MCF 10A (cell line): ENCODE data around the gene RARG. TPM values are rescaled to one million over a fixed set of nuclear protein-coding genes. Genes with fewer than 3 reads are reported as not detected.

Source experiments
- BruUV-seq: library from RNA; stranded (reverse); fragments of 400-500 nt; replicated peaks from 2 replicates; lab custom pipeline; 2021; lab: Mats Ljungman, UMichigan
- CTCF ChIA-PET: fragments of 300-600 bp; sonication (Branson Sonifier 250); formaldehyde crosslinking; extraction: SDS; loops from one replicate; lab custom pipeline; 2021; ENCODE audit warnings: antibody characterized with exemption, inconsistent platforms; lab: Yijun Ruan, JAX
- POLR2A ChIA-PET: fragments of 300-600, 350-650 bp; sonication (Branson Sonifier 250); formaldehyde crosslinking; extraction: SDS; loops from one replicate; lab custom pipeline; 2020; ENCODE audit warnings: antibody characterized with exemption, inconsistent platforms; lab: Yijun Ruan, JAX
- DNase-seq: peaks from one replicate; pipeline ENCODE4 v3.0.0-alpha.2; 2018; ENCODE audit not compliant: unreplicated experiment
- H3K27ac Mint-ChIP-seq: one replicate; pipeline ENCODE4 v1.8.0; 2022; ENCODE audit warnings: mild to moderate bottlenecking, low read depth, mixed read lengths; ENCODE audit not compliant: unreplicated experiment
- H3K27me3 Mint-ChIP-seq: one replicate; pipeline ENCODE4 v1.8.0; 2022; ENCODE audit warnings: mixed read lengths; ENCODE audit not compliant: insufficient read depth, unreplicated experiment
- H3K36me3 Mint-ChIP-seq: one replicate; pipeline ENCODE4 v1.8.0; 2022; ENCODE audit warnings: mild to moderate bottlenecking, moderate library complexity, mixed read lengths; ENCODE audit not compliant: insufficient read depth, unreplicated experiment
- H3K4me1 Mint-ChIP-seq: one replicate; pipeline ENCODE4 v1.8.0; 2022; ENCODE audit warnings: mixed read lengths; ENCODE audit not compliant: insufficient read depth, unreplicated experiment
- H3K4me3 Mint-ChIP-seq: one replicate; pipeline ENCODE4 v1.8.0; 2022; ENCODE audit warnings: mild to moderate bottlenecking, moderate library complexity, mixed read lengths; ENCODE audit not compliant: unreplicated experiment
- H3K9me3 Mint-ChIP-seq: one replicate; pipeline ENCODE4 v1.8.0; 2022; ENCODE audit warnings: mixed read lengths; ENCODE audit not compliant: unreplicated experiment
- intact Hi-C: fragments of 100-400 bp; cut with micrococcal nuclease; formaldehyde crosslinking; loops from 2 replicates; pipeline ENCODE4 v1.14.1; 2022
- total RNA-seq: library from RNA; stranded (reverse); gene quantifications from 2 replicates; pipeline ENCODE4 v1.2.3, GENCODE V29; 2022
- TF ChIP-seq, protein P1 (sequence below): fragments of 200-600 bp; IDR thresholded peaks from one replicate; pipeline ENCODE4 v1.8.0; 2022; ENCODE audit warnings: antibody characterized with exemption, mild to moderate bottlenecking; ENCODE audit not compliant: unreplicated experiment

RARG gene
- total RNA-seq, 1 experiment from 2014 or later: 43.7 TPM

DNA sequence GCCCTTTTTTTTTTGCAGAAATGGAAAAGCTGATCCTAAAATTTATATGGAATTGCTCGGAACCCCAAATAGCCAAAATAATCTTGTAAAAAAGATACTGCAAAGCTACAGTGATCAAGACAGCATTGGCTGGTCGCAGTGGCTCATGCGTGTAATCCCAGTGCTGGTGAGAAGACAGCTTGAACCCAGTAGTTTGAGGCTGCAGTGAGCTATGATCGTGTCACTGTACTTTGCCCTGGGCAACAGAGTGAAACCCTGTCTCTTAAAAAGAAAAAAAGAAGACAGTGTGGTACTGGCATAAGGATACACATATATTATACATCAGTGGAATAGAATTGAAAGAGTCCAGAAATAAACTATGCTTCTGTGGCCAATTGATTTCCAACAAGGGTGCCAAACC, 30.4 kb downstream of the RARG start:
- intact Hi-C loops: no loop called here
- H3K9me3 Mint-ChIP-seq: no peaks in the 10 kb centered on the region
- H3K4me3 Mint-ChIP-seq: no peak overlapping the region
- no peak overlapping the region for H3K27ac Mint-ChIP-seq
- H3K27me3 Mint-ChIP-seq: no peaks in the 10 kb centered on the region
- DNase-seq: no peak
- ChIA-PET CTCF (interaction anchor here (0.6 to 0.9 kb wide), 4 partner anchors 40 to 136 kb away, joined by 3 read pairs; no protein-coding TSS in a partner anchor), POLR2A (interaction anchor here (0.6 to 2.1 kb wide), 3 partner anchors 21 to 307 kb away, joined by 3 to 5 read pairs (median 3); partner anchors contain the start of genes CSAD, PFDN5 and ZNF740)
- TF ChIP-seq, protein P1, sequence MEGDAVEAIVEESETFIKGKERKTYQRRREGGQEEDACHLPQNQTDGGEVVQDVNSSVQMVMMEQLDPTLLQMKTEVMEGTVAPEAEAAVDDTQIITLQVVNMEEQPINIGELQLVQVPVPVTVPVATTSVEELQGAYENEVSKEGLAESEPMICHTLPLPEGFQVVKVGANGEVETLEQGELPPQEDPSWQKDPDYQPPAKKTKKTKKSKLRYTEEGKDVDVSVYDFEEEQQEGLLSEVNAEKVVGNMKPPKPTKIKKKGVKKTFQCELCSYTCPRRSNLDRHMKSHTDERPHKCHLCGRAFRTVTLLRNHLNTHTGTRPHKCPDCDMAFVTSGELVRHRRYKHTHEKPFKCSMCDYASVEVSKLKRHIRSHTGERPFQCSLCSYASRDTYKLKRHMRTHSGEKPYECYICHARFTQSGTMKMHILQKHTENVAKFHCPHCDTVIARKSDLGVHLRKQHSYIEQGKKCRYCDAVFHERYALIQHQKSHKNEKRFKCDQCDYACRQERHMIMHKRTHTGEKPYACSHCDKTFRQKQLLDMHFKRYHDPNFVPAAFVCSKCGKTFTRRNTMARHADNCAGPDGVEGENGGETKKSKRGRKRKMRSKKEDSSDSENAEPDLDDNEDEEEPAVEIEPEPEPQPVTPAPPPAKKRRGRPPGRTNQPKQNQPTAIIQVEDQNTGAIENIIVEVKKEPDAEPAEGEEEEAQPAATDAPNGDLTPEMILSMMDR: no peak
- no TSS peak for BruUV-seq
- peaks cover 14% of the 10 kb centered on the region for H3K4me1 Mint-ChIP-seq
- H3K36me3 Mint-ChIP-seq: no peaks in the 10 kb centered on the region

GRCh38 chr12:53201177-53201541, 30.9 kb downstream of the RARG start:
- Mint-ChIP-seq H3K9me3 (no peaks in the 10 kb centered on the region), H3K27me3 (no peaks in the 10 kb centered on the region), H3K4me3 (no peak overlapping the region), H3K36me3 (no peaks in the 10 kb centered on the region), H3K27ac (no peak overlapping the region), H3K4me1 (peaks cover 15% of the 10 kb centered on the region)
- TF ChIP-seq, protein P1: no peak
- CTCF ChIA-PET: interaction anchor here (0.6 to 0.9 kb wide), 3 partner anchors 40 to 86 kb away, joined by 3 to 4 read pairs (median 3); no protein-coding TSS in a partner anchor
- DNase-seq: no peak
- intact Hi-C loops: no loop called here
- BruUV-seq: no TSS peak
- POLR2A ChIA-PET: interaction anchor here (0.6 to 2.1 kb wide), 3 partner anchors 20 to 307 kb away, joined by 3 to 5 read pairs (median 3); partner anchors contain the start of genes CSAD, PFDN5 and ZNF740

DNA sequence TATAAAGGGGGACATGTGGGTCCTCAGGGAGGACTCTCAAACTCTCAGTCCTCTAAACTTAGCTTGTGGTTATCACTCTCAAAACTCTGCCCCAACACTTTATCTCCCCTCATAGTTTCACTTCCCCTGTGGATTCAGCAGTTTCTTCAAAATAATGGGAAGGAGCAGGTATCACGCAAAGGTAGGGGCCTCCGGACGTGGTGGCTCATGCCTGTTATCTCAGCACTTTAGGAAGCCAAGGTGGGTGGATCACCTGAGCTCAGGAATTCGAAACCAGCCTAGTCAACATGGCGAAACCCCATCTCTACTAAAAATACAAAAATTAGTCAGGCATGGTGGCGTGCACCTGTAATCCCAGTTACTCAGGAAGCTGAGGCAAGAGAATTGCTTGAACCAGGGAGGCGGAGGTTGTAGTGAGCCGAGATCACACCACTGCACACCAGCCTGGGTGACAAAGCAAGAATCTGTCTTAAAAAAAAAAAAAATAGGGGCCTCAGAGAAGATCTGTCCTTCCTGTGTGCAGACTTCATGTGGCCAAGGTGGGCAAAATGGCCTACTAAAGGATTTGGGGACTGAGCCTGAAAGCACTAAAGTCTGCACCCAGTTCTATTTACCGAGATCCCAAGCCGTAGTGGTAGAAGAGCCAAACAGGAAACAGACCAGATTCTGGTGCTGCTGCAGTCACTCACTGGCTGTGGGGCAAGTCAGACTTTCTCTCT, 31.4 kb downstream of the RARG start:
- no peak overlapping the region for H3K27ac Mint-ChIP-seq

DNA sequence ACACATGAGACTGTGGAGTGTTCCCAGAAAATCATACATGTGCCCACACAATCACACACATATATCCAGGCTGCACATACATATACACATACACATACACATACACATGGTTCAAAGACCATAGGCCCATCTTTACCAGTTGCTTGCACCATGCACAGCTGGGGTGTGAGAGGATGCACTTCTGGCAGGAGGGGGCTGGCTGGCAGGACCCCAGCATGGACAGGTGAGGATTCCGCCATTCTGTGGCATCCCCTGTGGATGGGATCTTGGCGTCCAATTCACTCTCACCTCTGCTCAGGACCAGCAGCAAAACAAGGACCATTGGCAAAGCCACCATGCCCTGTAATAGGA, 31.9 kb downstream of the RARG start:
- peaks cover 21% of the 10 kb centered on the region for H3K4me1 Mint-ChIP-seq
- H3K27me3 Mint-ChIP-seq: no peaks in the 10 kb centered on the region
- ChIA-PET CTCF (interaction anchor here (1.0 to 1.7 kb wide), 2 partner anchors 10 to 13 kb away, joined by 4 to 9 read pairs; no protein-coding TSS in a partner anchor), POLR2A (interaction anchor here (2.1 kb wide), 1 partner anchor 19 kb away, joined by 5 read pairs; the partner anchor contains the start of genes CSAD and ZNF740)
- BruUV-seq: no TSS peak
- H3K4me3 Mint-ChIP-seq: no peak overlapping the region
- H3K27ac Mint-ChIP-seq: no peak overlapping the region
- TF ChIP-seq, protein P1: no peak
- H3K9me3 Mint-ChIP-seq: no peaks in the 10 kb centered on the region
- no peaks in the 10 kb centered on the region for H3K36me3 Mint-ChIP-seq
- no peak for DNase-seq
- intact Hi-C loops: no loop called here

More for the DNA sequence above, 31.4 kb downstream of the RARG start:
- Mint-ChIP-seq H3K9me3 (no peaks in the 10 kb centered on the region), H3K36me3 (no peaks in the 10 kb centered on the region), H3K4me1 (peaks cover 15% of the 10 kb centered on the region), H3K4me3 (no peak overlapping the region), H3K27me3 (no peaks in the 10 kb centered on the region)
- ChIA-PET POLR2A (interaction anchor here (2.1 kb wide), 1 partner anchor 20 kb away, joined by 5 read pairs; the partner anchor contains the start of genes CSAD and ZNF740), CTCF (interaction anchor here (0.7 to 1.7 kb wide), 4 partner anchors 10 to 86 kb away, joined by 3 to 9 read pairs (median 4); no protein-coding TSS in a partner anchor)
- no peak for DNase-seq
- intact Hi-C loops: no loop called here
- BruUV-seq: no TSS peak
- TF ChIP-seq, protein P1: no peak
